Measurements from ENCODE around the gene PKP3. TPM values are rescaled to one million over a fixed set of nuclear protein-coding genes. Genes with fewer than 3 reads are reported as not detected.
A peak's percentile ranks its signal among the peaks of the same experiment; 100 is the strongest.

The PKP3 gene
- total and polyA plus RNA-seq, 9 of the 15 experiments (the other 6 are each of a cell fraction or from before 2014, with no cell fraction given), result 0.11 to 110 (median 30.7) TPM

DNA sequence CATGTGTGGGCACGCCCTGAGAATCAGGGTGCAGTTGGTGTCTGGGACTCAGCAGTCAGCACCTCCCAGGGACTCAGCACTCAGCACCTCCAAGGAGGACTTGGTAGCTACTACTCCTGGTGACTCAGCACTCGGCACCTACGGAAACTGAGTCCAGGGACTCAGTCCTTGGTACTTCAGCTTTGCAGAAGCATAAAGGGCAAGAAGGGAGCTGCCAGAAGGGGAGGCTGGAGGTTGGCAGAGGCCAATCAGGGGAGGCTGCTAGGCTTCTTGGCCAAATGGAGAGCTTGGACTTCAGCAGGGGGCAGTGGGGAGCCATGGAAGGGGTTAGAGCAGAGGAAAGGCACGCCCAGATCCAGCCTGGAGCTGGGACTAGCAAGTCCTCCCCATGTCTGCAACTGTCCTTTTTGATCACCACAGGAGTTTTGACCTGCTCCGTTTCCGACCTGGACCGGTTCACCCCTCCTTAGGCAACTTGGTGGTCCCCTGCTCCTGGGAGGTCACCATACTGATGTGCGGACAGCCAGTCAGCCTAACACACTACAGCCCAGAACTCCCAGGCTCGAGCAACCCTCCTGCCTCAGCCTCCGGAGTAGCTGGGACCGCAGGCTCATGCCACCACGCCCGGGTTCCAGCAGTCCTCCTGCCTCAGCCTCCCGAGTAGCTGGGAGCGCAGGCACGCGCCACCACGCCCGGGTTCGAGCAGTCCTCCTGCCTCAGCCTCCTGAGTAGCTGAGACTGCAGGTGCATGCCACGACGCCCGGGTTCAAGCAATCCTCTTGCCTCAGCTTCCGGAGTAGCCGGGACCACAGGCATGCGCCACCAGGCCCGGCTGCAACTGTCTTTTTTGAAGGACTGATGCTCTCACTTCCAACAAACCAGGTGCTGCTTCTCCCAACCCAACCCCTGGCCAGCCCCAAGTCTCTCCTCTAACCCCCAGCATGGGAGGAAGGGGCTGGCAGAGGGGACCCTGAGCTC is 46.3 kb downstream of the PKP3 start (continued):
- TF ChIP-seq ZNF764 (CRISPR knock-in tag; IDR thresholded peaks at IDR 0.05; ENCODE audit: low read depth), result no peak

DNA sequence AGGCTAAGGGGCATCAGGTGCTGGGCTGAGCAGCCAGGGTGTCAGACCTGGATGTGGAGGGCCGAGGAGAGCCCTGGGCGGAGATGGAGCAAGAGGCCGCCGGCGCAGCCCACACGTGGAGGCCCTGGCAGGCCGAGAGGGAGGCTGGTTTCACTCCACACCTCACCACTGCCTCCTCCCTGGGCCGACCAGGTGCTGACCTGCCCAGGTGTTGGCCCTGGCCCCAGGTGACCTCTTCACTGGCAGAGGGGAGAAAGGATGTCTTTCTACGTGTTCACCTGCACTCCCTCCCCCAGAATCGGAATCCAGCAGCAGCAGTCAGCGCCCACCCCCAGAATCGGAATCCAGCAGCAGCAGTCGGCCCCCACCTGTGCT is 47.0 kb downstream of the PKP3 start:
- Histone ChIP-seq H3K36me3 (ENCODE audit: control insufficient read depth, insufficient read depth, low read length) (no peaks in the 10 kb centered on the region), H3K4me2 (ENCODE audit: insufficient read depth, low read length) (peak overlapping the region; percentile 59), H3K79me2 (ENCODE audit: control insufficient read depth, insufficient read depth, low read length) (no peaks in the 10 kb centered on the region), H3K27ac (ENCODE audit: extremely low read depth, low read depth, low read length) (no peak overlapping the region), H3K9ac (ENCODE audit: insufficient read depth in 1 of 2, low read depth in 2 of 2, low read length in 2 of 2) (peak overlapping the region in 1 of 2 experiments; percentile 86; a peak in 2 of 4 replicates), H3K9me1 (ENCODE audit: control insufficient read depth, insufficient read depth, low read length) (no peaks in the 10 kb centered on the region), H3K4me1 (replicated peaks in 1 of 2; ENCODE audit: control insufficient read depth in 2 of 2, insufficient read depth in 2 of 2, low read length in 2 of 2) (peaks cover 11 to 66% of the 10 kb centered on the region in 2 experiments; a peak in 4 of 5 replicates), H3K4me3 (peak overlapping the region; percentile 41), H2AFZ (ENCODE audit: low read depth, low read length) (no peak overlapping the region), H4K20me1 (replicated peaks; ENCODE audit: control insufficient read depth, insufficient read depth, low read length) (no peaks in the 10 kb centered on the region), H3K27me3 (ENCODE audit: control insufficient read depth in 2 of 2, insufficient read depth in 2 of 2, low read length in 2 of 2) (no peaks in the 10 kb centered on the region), H3K9me3 (replicated peaks; ENCODE audit: control insufficient read depth, insufficient read depth, low read depth, low read length) (peaks cover 4% of the 10 kb centered on the region; the same call in 1 of the 2 replicates)
- no peak for TF ChIP-seq ZBTB1 (CRISPR knock-in tag; IDR thresholded peaks at IDR 0.05; ENCODE audit: borderline replicate concordance, low read depth)
- TF ChIP-seq TEAD2 (tag; IDR thresholded peaks at IDR 0.05), result no peak
- TF ChIP-seq, protein P1, sequence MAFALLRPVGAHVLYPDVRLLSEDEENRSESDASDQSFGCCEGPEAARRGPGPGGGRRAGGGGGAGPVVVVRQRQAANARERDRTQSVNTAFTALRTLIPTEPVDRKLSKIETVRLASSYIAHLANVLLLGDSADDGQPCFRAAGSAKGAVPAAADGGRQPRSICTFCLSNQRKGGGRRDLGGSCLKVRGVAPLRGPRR (CRISPR knock-in tag; IDR thresholded peaks at IDR 0.05), result no peak
- TF ChIP-seq, protein P2, sequence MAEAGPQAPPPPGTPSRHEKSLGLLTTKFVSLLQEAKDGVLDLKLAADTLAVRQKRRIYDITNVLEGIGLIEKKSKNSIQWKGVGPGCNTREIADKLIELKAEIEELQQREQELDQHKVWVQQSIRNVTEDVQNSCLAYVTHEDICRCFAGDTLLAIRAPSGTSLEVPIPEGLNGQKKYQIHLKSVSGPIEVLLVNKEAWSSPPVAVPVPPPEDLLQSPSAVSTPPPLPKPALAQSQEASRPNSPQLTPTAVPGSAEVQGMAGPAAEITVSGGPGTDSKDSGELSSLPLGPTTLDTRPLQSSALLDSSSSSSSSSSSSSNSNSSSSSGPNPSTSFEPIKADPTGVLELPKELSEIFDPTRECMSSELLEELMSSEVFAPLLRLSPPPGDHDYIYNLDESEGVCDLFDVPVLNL (CRISPR knock-in tag; IDR thresholded peaks at IDR 0.05; ENCODE audit: low read depth), result no peak
- TF ChIP-seq KDM1A (IDR thresholded peaks at IDR 0.05), result no peak
- TF ChIP-seq GTF2F1 (IDR thresholded peaks at IDR 0.05; ENCODE audit: low read depth, low read length), result no peak
- no peak for TF ChIP-seq RBM14 (IDR thresholded peaks at IDR 0.05; ENCODE audit: borderline replicate concordance, insufficient read depth, low read depth, low read length)
- no peak for TF ChIP-seq PRMT5 (CRISPR knock-in tag; IDR thresholded peaks at IDR 0.05)
- TF ChIP-seq, protein P3, sequence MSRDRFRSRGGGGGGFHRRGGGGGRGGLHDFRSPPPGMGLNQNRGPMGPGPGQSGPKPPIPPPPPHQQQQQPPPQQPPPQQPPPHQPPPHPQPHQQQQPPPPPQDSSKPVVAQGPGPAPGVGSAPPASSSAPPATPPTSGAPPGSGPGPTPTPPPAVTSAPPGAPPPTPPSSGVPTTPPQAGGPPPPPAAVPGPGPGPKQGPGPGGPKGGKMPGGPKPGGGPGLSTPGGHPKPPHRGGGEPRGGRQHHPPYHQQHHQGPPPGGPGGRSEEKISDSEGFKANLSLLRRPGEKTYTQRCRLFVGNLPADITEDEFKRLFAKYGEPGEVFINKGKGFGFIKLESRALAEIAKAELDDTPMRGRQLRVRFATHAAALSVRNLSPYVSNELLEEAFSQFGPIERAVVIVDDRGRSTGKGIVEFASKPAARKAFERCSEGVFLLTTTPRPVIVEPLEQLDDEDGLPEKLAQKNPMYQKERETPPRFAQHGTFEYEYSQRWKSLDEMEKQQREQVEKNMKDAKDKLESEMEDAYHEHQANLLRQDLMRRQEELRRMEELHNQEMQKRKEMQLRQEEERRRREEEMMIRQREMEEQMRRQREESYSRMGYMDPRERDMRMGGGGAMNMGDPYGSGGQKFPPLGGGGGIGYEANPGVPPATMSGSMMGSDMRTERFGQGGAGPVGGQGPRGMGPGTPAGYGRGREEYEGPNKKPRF (IDR thresholded peaks at IDR 0.05; ENCODE audit: low read depth, low read length), result no peak
- no peak for TF ChIP-seq ZNF589 (CRISPR knock-in tag; IDR thresholded peaks at IDR 0.05; ENCODE audit: low read depth)
- TF ChIP-seq CREM (IDR thresholded peaks at IDR 0.05; ENCODE audit: low read depth), result no peak
- TF ChIP-seq KLF1 (tag; IDR thresholded peaks at IDR 0.05), result no peak
- no peak for TF ChIP-seq ETV1 (tag; conservative IDR thresholded peaks at IDR 0.05; ENCODE audit: low read depth)
- no peak for TF ChIP-seq PML (IDR thresholded peaks at IDR 0.05; ENCODE audit: low read length)
- TF ChIP-seq SMAD1 (IDR thresholded peaks at IDR 0.05; ENCODE audit: low read depth, low read length, partially characterized antibody), result no peak
- no peak for ATAC-seq
- in situ Hi-C loops (cut with MboI) (no loop called here), intact Hi-C loops (cut with micrococcal nuclease) (loop anchor here (5.0 kb wide), 1 partner anchor 76 kb away; no protein-coding TSS in a partner anchor)
- peak in 1 of 4 experiments; percentile 14 for DNase-seq (ENCODE audit: extremely low read depth in 1 of 4, low spot score in 3 of 4)
- no peak for FAIRE-seq
- ChIA-PET CTCF (ENCODE audit: low intra/inter-chr PET ratio) (interaction anchor here (2.7 kb wide), 1 partner anchor 78 kb away, joined by 25 read pairs; no protein-coding TSS in a partner anchor), POLR2A (interaction anchor here (0.6 to 2.0 kb wide), 4 partner anchors 9 to 319 kb away, joined by 3 to 13 read pairs (median 4); partner anchors contain the start of gene PTDSS2)
- BruUV-seq (replicated peaks), result TSS peak; percentile 55
- 69% methylated on average over 9 of the region's 13 CpGs for WGBS (ENCODE audit: insufficient coverage, low coverage, missing lambda C conversion rate)

Data from K562 (cell line).